Right lobe of liver (tissue), 4 donors: ENCODE results near the gene BRD2.

ENCODE experiments used
- CTCF ChIP-seq, 4 donors: fragments of 200-600 bp in 3 of 4; fragments of 450-650 bp in 1 of 4; IDR thresholded peaks; one replicate each; pipeline versions ENCODE4 v1.5.1 to v1.8.0; 2016 to 2022; ENCODE audit warnings: antibody characterized with exemption in 4 of 4, mild to moderate bottlenecking in 2 of 4
- POLR2A ChIP-seq: fragments of 450-650 bp; IDR thresholded peaks from one replicate; pipeline ENCODE4 v1.6.1; 2017; ENCODE audit warnings: antibody characterized with exemption, mild to moderate bottlenecking
- donor health status: DM: no; HTN: no; CAD: no.
- donor health status: DM: no; HTN: no; CAD: no.
- donor health status: DM: no; HTN: yes; CAD: no.

DNA sequence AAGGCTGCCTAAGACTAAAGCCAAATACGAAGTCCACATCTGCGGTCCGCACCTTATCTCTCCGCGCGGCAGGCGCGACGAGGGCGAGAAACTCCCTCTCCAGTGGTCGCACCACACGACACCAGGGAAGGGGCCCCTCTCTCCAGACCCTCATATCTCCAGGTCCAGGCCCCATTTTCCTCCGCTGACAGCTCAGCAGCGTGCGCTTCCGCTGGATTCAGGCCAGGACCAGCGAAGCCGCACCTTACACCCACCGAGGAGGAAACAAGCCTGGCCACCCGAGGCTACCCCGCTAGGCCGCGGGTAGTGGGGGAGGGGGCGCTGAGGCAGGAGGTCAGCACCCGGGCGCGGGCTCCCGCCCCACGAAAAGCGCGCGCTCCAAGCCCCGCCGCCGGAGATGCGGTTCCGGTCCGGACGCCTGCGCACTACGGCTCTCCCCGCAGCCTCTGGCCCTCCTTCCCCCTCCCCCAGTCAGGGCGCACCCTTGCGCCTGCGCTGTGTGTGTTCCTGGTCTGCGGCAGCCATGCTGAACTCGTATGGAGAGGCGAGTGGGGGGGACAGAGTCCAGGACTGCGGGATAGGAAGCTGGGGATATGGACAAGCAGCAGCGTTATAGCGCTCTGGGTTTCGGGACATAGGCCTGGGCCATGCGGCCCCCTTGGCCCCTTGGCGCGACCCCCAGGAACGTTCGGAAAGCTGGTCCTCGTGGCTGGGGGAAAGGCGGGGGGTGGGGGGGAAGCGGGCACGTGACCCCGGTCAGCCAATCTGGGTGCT, at the start of gene BRD2:
- TF ChIP-seq CTCF (IDR thresholded peaks at IDR 0.05) (no peak), POLR2A (peak; percentile 91)
